Activated CD4-positive, alpha-beta memory T cell treated with anti-CD3 and anti-CD28 coated beads, Interleukin-2, amount 10 ng/mL, durations not matched to agents 7 days and 5 days (primary cell): ENCODE results near the gene GBF1. TPM values are rescaled to one million over a fixed set of nuclear protein-coding genes. Genes with fewer than 3 reads are reported as not detected.
A peak's percentile ranks its signal among the peaks of the same experiment; 100 is the strongest.

Source experiments
- CTCF ChIA-PET: fragments of 350-600 bp; sonication (Branson Sonifier 250); formaldehyde crosslinking; loops from one replicate; lab custom pipeline; 2021; ENCODE audit warnings: antibody characterized with exemption, inconsistent platforms; lab: Charles Lee
- POLR2A ChIA-PET: fragments of 350-600 bp; sonication (Branson Sonifier 250); formaldehyde crosslinking; loops from one replicate; lab custom pipeline; 2021; ENCODE audit warnings: antibody characterized with exemption; lab: Charles Lee
- DNase-seq: peaks from one replicate; pipeline ENCODE4 v3.0.0-alpha.2; 2020
- H3K27ac Mint-ChIP-seq: one replicate; pipeline ENCODE4 v1.8.0; 2021; ENCODE audit warnings: mild to moderate bottlenecking, mixed read lengths
- H3K27me3 Mint-ChIP-seq: one replicate; pipeline ENCODE4 v1.8.0; 2021; ENCODE audit warnings: mixed read lengths
- H3K36me3 Mint-ChIP-seq: one replicate; pipeline ENCODE4 v1.8.0; 2021; ENCODE audit warnings: low read depth, mixed read lengths
- H3K4me1 Mint-ChIP-seq: one replicate; pipeline ENCODE4 v1.8.0; 2021; ENCODE audit warnings: mixed read lengths
- H3K4me3 Mint-ChIP-seq: one replicate; pipeline ENCODE4 v1.8.0; 2021; ENCODE audit warnings: mild to moderate bottlenecking, mixed read lengths
- H3K9me3 Mint-ChIP-seq: one replicate; pipeline ENCODE4 v1.8.0; 2021; ENCODE audit warnings: mixed read lengths
- total RNA-seq, 2 experiments: library from RNA; stranded (reverse); gene quantifications; one replicate each; pipeline ENCODE4 v1.2.3, GENCODE V29; 2021

Gene GBF1
- total RNA-seq, 2 experiments from 2014 or later = 42.4 to 43.1 TPM

- H3K4me3 Mint-ChIP-seq = peak overlapping the region; percentile 84
- peaks cover 41% of the 10 kb centered on the region for H3K4me1 Mint-ChIP-seq
- peak overlapping the region; percentile 93 for H3K27ac Mint-ChIP-seq
- H3K27me3 Mint-ChIP-seq = no peaks in the 10 kb centered on the region
- peaks cover 30% of the 10 kb centered on the region for H3K36me3 Mint-ChIP-seq
- H3K9me3 Mint-ChIP-seq = no peaks in the 10 kb centered on the region
- DNase-seq = peak; percentile 98
- CTCF ChIA-PET = interaction anchor here (0.5 to 10.7 kb wide), 25 partner anchors 9 to 259 kb away, joined by 3 to 199 read pairs (median 5); partner anchors contain the start of genes ACTR1A, C10orf95, CUEDC2 and ELOVL3
- POLR2A ChIA-PET = interaction anchor here (0.9 to 4.3 kb wide), 35 partner anchors 8 to 823 kb away, joined by 3 to 38 read pairs (median 5); partner anchors contain the start of genes ACTR1A, C10orf95, CUEDC2 and ELOVL3
Measured at GRCh38 chr10:102394079-102394800, 148.9 kb downstream of the GBF1 start.

- peak; percentile 53 for DNase-seq
- peaks cover 47% of the 10 kb centered on the region for H3K4me1 Mint-ChIP-seq
- peak overlapping the region; percentile 84 for H3K4me3 Mint-ChIP-seq
- peaks cover 35% of the 10 kb centered on the region for H3K36me3 Mint-ChIP-seq
- peak overlapping the region; percentile 93 for H3K27ac Mint-ChIP-seq
- ChIA-PET CTCF (interaction anchor here (0.8 to 10.7 kb wide), 9 partner anchors 8 to 225 kb away, joined by 3 to 199 read pairs (median 5); partner anchors contain the start of genes CUEDC2 and ELOVL3), POLR2A (interaction anchor here (1.0 to 4.3 kb wide), 25 partner anchors 12 to 824 kb away, joined by 3 to 38 read pairs (median 6); partner anchors contain the start of genes ACTR1A, C10orf95, CUEDC2 and ELOVL3)
- H3K27me3 Mint-ChIP-seq = no peaks in the 10 kb centered on the region
- no peaks in the 10 kb centered on the region for H3K9me3 Mint-ChIP-seq
Measured at GRCh38 chr10:102394801-102395399, 149.6 kb downstream of the GBF1 start.

- Mint-ChIP-seq H3K27me3 (no peaks in the 10 kb centered on the region), H3K4me1 (peaks cover 54% of the 10 kb centered on the region), H3K27ac (peak within 1 kb of the TSS; percentile 93), H3K36me3 (peaks cover 43% of the 10 kb centered on the region), H3K4me3 (peak within 1 kb of the TSS; percentile 84), H3K9me3 (no peaks in the 10 kb centered on the region)
- DNase-seq = peak; percentile 91
- ChIA-PET CTCF (interaction anchor here (0.8 to 10.7 kb wide), 8 partner anchors 8 to 226 kb away, joined by 3 to 199 read pairs (median 9); partner anchors contain the start of genes CUEDC2 and ELOVL3), POLR2A (interaction anchor here (0.7 to 4.3 kb wide), 22 partner anchors 9 to 702 kb away, joined by 3 to 38 read pairs (median 6); partner anchors contain the start of genes ACTR1A, C10orf95, CUEDC2 and ELOVL3)
Measured at GRCh38 chr10:102395400-102396316, 150.3 kb downstream of the GBF1 start, which contains the start of gene NFKB2. NFKB2 (plus strand) TSS chr10:102395705; CDS start chr10:102395960, 255 bp downstream.

- ChIA-PET CTCF (interaction anchor here (1.6 to 10.7 kb wide), 2 partner anchors 167 to 226 kb away, joined by 4 to 199 read pairs; partner anchors contain the start of gene ELOVL3), POLR2A (interaction anchor here (1.2 to 4.3 kb wide), 8 partner anchors 9 to 170 kb away, joined by 6 to 38 read pairs (median 18); partner anchors contain the start of genes ACTR1A, C10orf95, ELOVL3 and FBXL15)
- Mint-ChIP-seq H3K4me1 (peaks cover 54% of the 10 kb centered on the region), H3K27me3 (no peaks in the 10 kb centered on the region), H3K36me3 (peaks cover 45% of the 10 kb centered on the region), H3K27ac (peak overlapping the region; percentile 93), H3K9me3 (no peaks in the 10 kb centered on the region), H3K4me3 (peak overlapping the region; percentile 84)
- no peak for DNase-seq
Measured at GRCh38 chr10:102396317-102396650, 151.0 kb downstream of the GBF1 start.

DNA sequence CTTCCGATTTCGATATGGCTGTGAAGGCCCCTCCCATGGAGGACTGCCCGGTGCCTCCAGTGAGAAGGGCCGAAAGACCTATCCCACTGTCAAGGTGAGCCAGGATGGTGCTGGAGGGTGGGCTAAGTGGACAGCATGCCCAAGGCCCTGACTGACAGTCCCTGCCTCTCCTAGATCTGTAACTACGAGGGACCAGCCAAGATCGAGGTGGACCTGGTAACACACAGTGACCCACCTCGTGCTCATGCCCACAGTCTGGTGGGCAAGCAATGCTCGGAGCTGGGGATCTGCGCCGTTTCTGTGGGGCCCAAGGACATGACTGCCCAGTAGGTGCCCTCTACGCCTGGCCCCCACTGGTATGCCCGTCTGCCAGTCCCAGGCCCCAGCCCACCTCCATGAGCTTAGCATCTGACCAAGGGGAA lies 151.4 kb downstream of the GBF1 start:
- ChIA-PET CTCF (interaction anchor here (1.1 to 10.7 kb wide), 4 partner anchors 12 to 227 kb away, joined by 3 to 199 read pairs (median 13); partner anchors contain the start of gene ELOVL3), POLR2A (interaction anchor here (2.8 to 4.3 kb wide), 6 partner anchors 13 to 166 kb away, joined by 10 to 38 read pairs (median 22); partner anchors contain the start of genes ACTR1A, C10orf95, FBXL15 and SUFU)
- DNase-seq = no peak
- Mint-ChIP-seq H3K4me3 (peak overlapping the region; percentile 84), H3K27me3 (no peaks in the 10 kb centered on the region), H3K36me3 (peaks cover 50% of the 10 kb centered on the region), H3K27ac (peak overlapping the region; percentile 93), H3K4me1 (peaks cover 54% of the 10 kb centered on the region), H3K9me3 (no peaks in the 10 kb centered on the region)

GRCh38 chr10:102397222-102398171 lies 152.2 kb downstream of the GBF1 start:
- H3K4me1 Mint-ChIP-seq = peaks cover 54% of the 10 kb centered on the region
- peak overlapping the region; percentile 93 for H3K27ac Mint-ChIP-seq
- ChIA-PET CTCF (interaction anchor here (1.1 to 10.7 kb wide), 7 partner anchors 12 to 228 kb away, joined by 3 to 199 read pairs (median 15); partner anchors contain the start of genes ELOVL3 and FBXL15), POLR2A (interaction anchor here (1.2 to 4.1 kb wide), 5 partner anchors 10 to 228 kb away, joined by 3 to 32 read pairs (median 10); partner anchors contain the start of genes ACTR1A and FBXL15)
- H3K36me3 Mint-ChIP-seq = peaks cover 57% of the 10 kb centered on the region
- no peaks in the 10 kb centered on the region for H3K9me3 Mint-ChIP-seq
- no peaks in the 10 kb centered on the region for H3K27me3 Mint-ChIP-seq
- H3K4me3 Mint-ChIP-seq = peak overlapping the region; percentile 84
- no peak for DNase-seq

DNA sequence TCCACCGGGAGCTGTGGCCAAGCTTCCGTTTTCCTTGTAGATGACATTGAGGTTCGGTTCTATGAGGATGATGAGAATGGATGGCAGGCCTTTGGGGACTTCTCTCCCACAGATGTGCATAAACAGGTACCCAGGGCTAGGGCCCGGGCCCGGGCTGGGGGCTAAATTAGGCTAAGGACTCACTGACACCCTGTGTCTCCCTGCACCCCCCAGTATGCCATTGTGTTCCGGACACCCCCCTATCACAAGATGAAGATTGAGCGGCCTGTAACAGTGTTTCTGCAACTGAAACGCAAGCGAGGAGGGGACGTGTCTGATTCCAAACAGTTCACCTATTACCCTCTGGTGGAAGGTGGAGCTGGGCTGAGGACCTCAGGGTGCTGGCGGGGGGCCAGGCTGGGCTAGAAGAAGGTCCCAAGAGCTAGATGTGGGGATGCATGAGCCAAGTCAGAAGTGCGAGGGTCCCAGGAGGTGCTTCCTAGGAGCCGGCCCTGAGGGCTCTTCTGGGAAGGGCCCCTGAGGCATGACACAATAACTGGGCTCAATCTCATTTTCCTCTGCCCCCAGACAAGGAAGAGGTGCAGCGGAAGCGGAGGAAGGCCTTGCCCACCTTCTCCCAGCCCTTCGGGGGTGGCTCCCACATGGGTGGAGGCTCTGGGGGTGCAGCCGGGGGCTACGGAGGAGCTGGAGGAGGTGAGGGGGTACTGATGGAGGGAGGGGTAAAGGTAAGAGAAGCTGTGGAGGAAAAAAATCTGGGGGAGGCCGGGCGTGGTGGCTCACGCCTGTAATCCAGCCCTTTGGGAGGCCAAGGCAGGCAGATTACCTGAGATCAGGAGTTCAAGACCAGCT lies 153.1 kb downstream of the GBF1 start:
- ChIA-PET POLR2A (interaction anchor here (1.1 to 4.1 kb wide), 9 partner anchors 9 to 229 kb away, joined by 3 to 32 read pairs (median 6); partner anchors contain the start of genes ACTR1A, FBXL15 and GBF1), CTCF (interaction anchor here (0.5 to 10.7 kb wide), 23 partner anchors 11 to 266 kb away, joined by 3 to 199 read pairs (median 6); partner anchors contain the start of genes CUEDC2, ELOVL3, FBXL15 and PPRC1)
- H3K27ac Mint-ChIP-seq = peak overlapping the region; percentile 40
- peaks cover 47% of the 10 kb centered on the region for H3K4me1 Mint-ChIP-seq
- no peaks in the 10 kb centered on the region for H3K9me3 Mint-ChIP-seq
- no peaks in the 10 kb centered on the region for H3K27me3 Mint-ChIP-seq
- H3K36me3 Mint-ChIP-seq = peaks cover 57% of the 10 kb centered on the region
- H3K4me3 Mint-ChIP-seq = peak overlapping the region; percentile 66
- DNase-seq = no peak

GRCh38 chr10:102399217-102400021 lies 154.1 kb downstream of the GBF1 start:
- H3K9me3 Mint-ChIP-seq = no peaks in the 10 kb centered on the region
- POLR2A ChIA-PET = interaction anchor here (0.9 to 4.1 kb wide), 9 partner anchors 8 to 246 kb away, joined by 3 to 32 read pairs (median 4); partner anchors contain the start of genes FBXL15 and GBF1
- CTCF ChIA-PET = interaction anchor here (0.5 to 10.7 kb wide), 36 partner anchors 8 to 590 kb away, joined by 3 to 199 read pairs (median 5); partner anchors contain the start of genes CUEDC2, ELOVL3, FBXL15 and PPRC1
- peak overlapping the region; percentile 63 for H3K27ac Mint-ChIP-seq
- peaks cover 57% of the 10 kb centered on the region for H3K36me3 Mint-ChIP-seq
- peaks cover 45% of the 10 kb centered on the region for H3K4me1 Mint-ChIP-seq
- H3K27me3 Mint-ChIP-seq = no peaks in the 10 kb centered on the region
- peak; percentile 91 for DNase-seq
- peak overlapping the region; percentile 66 for H3K4me3 Mint-ChIP-seq

GRCh38 chr10:102400076-102400475 lies 154.7 kb downstream of the GBF1 start:
- H3K27me3 Mint-ChIP-seq = no peaks in the 10 kb centered on the region
- H3K36me3 Mint-ChIP-seq = peaks cover 57% of the 10 kb centered on the region
- H3K9me3 Mint-ChIP-seq = no peaks in the 10 kb centered on the region
- peaks cover 45% of the 10 kb centered on the region for H3K4me1 Mint-ChIP-seq
- peak overlapping the region; percentile 66 for H3K4me3 Mint-ChIP-seq
- ChIA-PET CTCF (interaction anchor here (0.6 to 10.7 kb wide), 23 partner anchors 8 to 591 kb away, joined by 3 to 199 read pairs (median 5); partner anchors contain the start of genes ELOVL3, FBXL15 and SUFU), POLR2A (interaction anchor here (0.7 to 4.1 kb wide), 9 partner anchors 7 to 247 kb away, joined by 3 to 32 read pairs (median 3); partner anchors contain the start of genes FBXL15 and GBF1)
- no peak for DNase-seq
- peak overlapping the region; percentile 63 for H3K27ac Mint-ChIP-seq
